HepG2 (cell line): ENCODE results near the gene ETNK1. TPM values are rescaled to one million over a fixed set of nuclear protein-coding genes. Genes with fewer than 3 reads are reported as not detected.

Experiments used
- ATAC-seq: fragments of 200-7000 bp; cut with Tn5 transposase; 3 replicates; pipeline ENCODE4 v1.9.1; 2020; ENCODE audit warnings: mild to moderate bottlenecking, moderate library complexity
- BruUV-seq: library from RNA; stranded (reverse); fragments of 400-500 nt; replicated peaks from 2 replicates; lab custom pipeline; 2021; lab: Mats Ljungman, UMichigan
- CTCF ChIA-PET: fragments of 300-600 bp; formaldehyde crosslinking; extraction: SDS; loops from one replicate; lab custom pipeline; 2021; ENCODE audit warnings: low total read pairs, inconsistent platforms, low intra/inter-chr PET ratio; lab: Yijun Ruan, JAX
- POLR2A ChIA-PET: fragments of 350-600 bp; sonication (Branson Sonifier 250); formaldehyde crosslinking; loops from one replicate; lab custom pipeline; 2020; ENCODE audit warnings: antibody characterized with exemption, inconsistent platforms; lab: Yijun Ruan, JAX
- DNase-seq: peaks from one replicate; pipeline ENCODE4 v3.0.0-alpha.2; 2015; ENCODE audit warnings: low spot score
- FAIRE-seq: peaks from 3 replicates; lab custom pipeline; 2011; peaks lifted over from hg19 to GRCh38; lab: Jason Lieb, UNC
- H2AFZ ChIP-seq: one replicate; pipeline ENCODE4 v1.6.1; 2011; ENCODE audit warnings: low read length, inconsistent platforms
- H3K27ac ChIP-seq: fragments of 300-600 bp; 3 replicates; pipeline ENCODE4 v1.8.0; 2011; ENCODE audit warnings: mixed run types, mild to moderate bottlenecking, mixed read lengths, low read length, inconsistent platforms; ENCODE audit not compliant: insufficient read depth; ENCODE audit errors: extremely low read length
- H3K27me3 ChIP-seq, 2 experiments: fragments of 200-600 bp in 1 of 2; 2 replicates in 1 of 2; 3 replicates in 1 of 2; pipeline versions ENCODE4 v1.6.0 to v1.8.0; 2011; ENCODE audit warnings: low read length in 2 of 2, mild to moderate bottlenecking in 2 of 2, moderate library complexity in 2 of 2, inconsistent platforms in 1 of 2; ENCODE audit not compliant: insufficient read depth in 2 of 2, control insufficient read depth in 1 of 2
- H3K36me3 ChIP-seq, 2 experiments: fragments of 200-600 bp in 1 of 2; replicated peaks in 1 of 2; 2 replicates in 1 of 2; 3 replicates in 1 of 2; pipeline versions ENCODE4 v1.5.1 to v1.8.0; 2011; ENCODE audit warnings: low read length in 2 of 2, inconsistent platforms in 1 of 2; ENCODE audit not compliant: insufficient read depth in 2 of 2, control insufficient read depth in 1 of 2
- H3K4me1 ChIP-seq: 2 replicates; pipeline ENCODE4 v1.5.1; 2012; ENCODE audit warnings: low read length, inconsistent platforms; ENCODE audit not compliant: insufficient read depth
- H3K4me2 ChIP-seq: 2 replicates; pipeline ENCODE4 v1.6.0; 2011; ENCODE audit warnings: low read depth, low read length, inconsistent platforms
- H3K4me3 ChIP-seq, 3 experiments: fragments of 200-600 bp in 1 of 3; sonication (generic), shearing (Covaris generic) in 1 of 3; replicated peaks in 1 of 3; 2 replicates each; pipeline ENCODE4 v1.5.1; 2011 to 2016; ENCODE audit warnings: low read length in 3 of 3, inconsistent platforms in 2 of 3, low read depth in 2 of 3, mild to moderate bottlenecking in 2 of 3, control low read depth in 1 of 3, mixed read lengths in 1 of 3; ENCODE audit not compliant: insufficient read depth in 1 of 3
- H3K79me2 ChIP-seq: one replicate; pipeline ENCODE4 v1.6.1; 2011; ENCODE audit warnings: low read length, inconsistent platforms; ENCODE audit not compliant: insufficient read depth
- H3K9ac ChIP-seq: 2 replicates; pipeline ENCODE4 v1.6.0; 2011; ENCODE audit warnings: mild to moderate bottlenecking, low read depth, low read length, inconsistent platforms; ENCODE audit not compliant: insufficient read depth
- H3K9me3 ChIP-seq: 2 replicates; pipeline ENCODE4 v1.5.1; 2012; ENCODE audit warnings: mild to moderate bottlenecking, low read length
- H4K20me1 ChIP-seq: 2 replicates; pipeline ENCODE4 v1.6.0; 2011; ENCODE audit warnings: inconsistent platforms, mild to moderate bottlenecking, low read length, moderate library complexity; ENCODE audit not compliant: insufficient read depth
- CBX5 ChIP-seq: sonication (generic); formaldehyde crosslinking; IDR thresholded peaks from 2 replicates; pipeline ENCODE4 v1.4.0; 2020; ENCODE audit warnings: missing genetic modification reagents, borderline replicate concordance
- MAFF ChIP-seq: IDR thresholded peaks from 2 replicates; pipeline ENCODE4 v1.6.1; 2011; ENCODE audit warnings: low read depth, low read length, improper control_type of control experiment
- MAFK ChIP-seq, 2 experiments: IDR thresholded peaks in 1 of 2; conservative IDR thresholded peaks in 1 of 2; 2 replicates each; pipeline ENCODE4 v1.6.1; 2011; ENCODE audit warnings: improper control_type of control experiment in 2 of 2, low read length in 2 of 2
- NCOA2 ChIP-seq: sonication (generic); formaldehyde crosslinking; IDR thresholded peaks from 2 replicates; pipeline ENCODE4 v1.8.0; 2022; ENCODE audit warnings: inconsistent platforms
- NCOA5 ChIP-seq: sonication (generic); formaldehyde crosslinking; IDR thresholded peaks from 2 replicates; pipeline ENCODE4 v1.4.0; 2020; ENCODE audit warnings: missing genetic modification reagents
- NR2F1 ChIP-seq, 2 experiments: fragments of 450-650 bp in 1 of 2; formaldehyde crosslinking in 1 of 2; IDR thresholded peaks; 2 replicates each; pipeline versions ENCODE4 v1.5.0 to v1.6.1; 2016 to 2020; ENCODE audit warnings: mild to moderate bottlenecking in 1 of 2, missing compliant biosample characterization in 1 of 2, missing genetic modification reagents in 1 of 2, moderate library complexity in 1 of 2
- SP1 ChIP-seq, 2 experiments: fragments of 450-650 bp in 1 of 2; sonication (generic) in 1 of 2; formaldehyde crosslinking in 1 of 2; IDR thresholded peaks; 2 replicates each; pipeline versions ENCODE4 v1.4.0 to v1.6.1; 2016 to 2020; ENCODE audit warnings: missing genetic modification reagents in 1 of 2
- YEATS2 ChIP-seq: sonication (generic); formaldehyde crosslinking; IDR thresholded peaks from 2 replicates; pipeline ENCODE4 v1.4.0; 2020; ENCODE audit warnings: missing genetic modification reagents, borderline replicate concordance
- ZFAT ChIP-seq: sonication (generic); formaldehyde crosslinking; conservative IDR thresholded peaks from 2 replicates; pipeline ENCODE4 v1.8.1; 2023; ENCODE audit warnings: missing genetic modification reagents, inconsistent platforms
- ZNF207 ChIP-seq: fragments of 450-650 bp; IDR thresholded peaks from 2 replicates; pipeline ENCODE4 v1.6.1; 2016; ENCODE audit warnings: antibody characterized with exemption, borderline replicate concordance
- ZNF256 ChIP-seq: sonication (generic); formaldehyde crosslinking; conservative IDR thresholded peaks from 2 replicates; pipeline ENCODE4 v1.4.0; 2020; ENCODE audit warnings: missing genetic modification reagents
- WGBS: methylation state at CpG from one replicate; pipeline ENCODE4 v1.1.6; 2017; ENCODE audit warnings: low lambda C conversion rate; 5-methylcytosine and 5-hydroxymethylcytosine counted together
- in situ Hi-C: cut with HindIII; loops from 2 replicates; pipeline ENCODE4 v1.10.0; 2017; ENCODE audit warnings: low pct_unique_long_range_greater_than_20kb; ENCODE audit not compliant: extremely low pct_ligation_motif_present
- intact Hi-C: fragments of 100-400 bp; cut with micrococcal nuclease; formaldehyde crosslinking; loops from one replicate; pipeline ENCODE4 v1.10.0; 2022; ENCODE audit not compliant: unreplicated experiment
- polyA plus RNA-seq, 8 experiments: library from polyadenylated mRNA; depleted of rRNA in 3 of 8; stranded (reverse) in 7 of 8; unstranded in 1 of 8; fragments of >200 nt; fragmentation: Illumina TruSeq in 4 of 8; extraction: Trizol in 4 of 8; gene quantifications; 2 replicates each; pipeline versions ENCODE4 v1.2.1 to v1.2.3, GENCODE V29; 2011 to 2016; ENCODE audit warnings: low read depth in 4 of 8, missing spikeins in 1 of 8, mixed read lengths in 1 of 8; ENCODE audit not compliant: insufficient read depth in 1 of 8
- total RNA-seq, 5 experiments: library from RNA; depleted of rRNA; stranded (reverse); fragments of >200 nt; fragmentation: Illumina TruSeq; extraction: Trizol; gene quantifications; 2 replicates each; pipeline ENCODE4 v1.2.3, GENCODE V29; 2016; ENCODE audit warnings: low read depth in 1 of 5
- TF ChIP-seq, protein P1 (sequence below): sonication (generic); formaldehyde crosslinking; IDR thresholded peaks from 2 replicates; pipeline ENCODE4 v1.4.0; 2020; ENCODE audit warnings: missing genetic modification reagents, mild to moderate bottlenecking, borderline replicate concordance
- TF ChIP-seq, protein P2 (sequence below): sonication (generic); formaldehyde crosslinking; IDR thresholded peaks from 2 replicates; pipeline ENCODE4 v1.4.0; 2020; ENCODE audit warnings: missing genetic modification reagents, borderline replicate concordance
- TF ChIP-seq, protein P3 (sequence below): sonication (generic); formaldehyde crosslinking; IDR thresholded peaks from 2 replicates; pipeline ENCODE4 v1.5.0; 2020; ENCODE audit warnings: mild to moderate bottlenecking, missing genetic modification reagents

The ETNK1 gene
- total and polyA plus RNA-seq, 2 of the 13 experiments (the other 11 are each of a cell fraction or from before 2014, with no cell fraction given), result 14.4 to 55.7 TPM

DNA sequence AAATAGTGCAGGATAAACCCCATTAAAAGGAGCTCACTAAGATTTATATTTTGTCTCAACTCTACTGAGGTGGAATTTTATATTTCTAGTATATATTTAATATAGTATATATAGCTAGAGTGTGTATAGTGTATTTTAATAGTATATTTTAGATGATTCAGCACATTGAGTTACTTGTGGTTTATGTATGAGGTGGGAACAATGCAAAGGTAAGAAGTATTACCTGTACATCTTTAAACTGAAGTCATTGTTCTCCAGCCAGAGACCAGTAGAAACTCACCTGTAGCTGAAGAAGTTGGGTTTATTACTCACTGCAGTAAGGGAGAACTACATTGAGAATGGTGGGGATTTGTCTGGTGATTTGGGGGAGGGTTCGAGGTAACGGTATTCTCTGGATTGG is 15.9 kb downstream of the ETNK1 start:
- Histone ChIP-seq H3K27ac (no peak overlapping the region), H3K9ac (no peak overlapping the region), H3K4me2 (no peak overlapping the region), H3K4me3 (no peak overlapping the region), H3K27me3 (no peaks in the 10 kb centered on the region), H4K20me1 (peaks cover 3% of the 10 kb centered on the region), H3K9me3 (no peaks in the 10 kb centered on the region), H3K79me2 (peaks cover 44% of the 10 kb centered on the region), H2AFZ (no peak overlapping the region), H3K36me3 (peaks cover 3 to 5% of the 10 kb centered on the region in 2 experiments; a peak in 3 of 5 replicates), H3K4me1 (no peaks in the 10 kb centered on the region)
- ChIA-PET CTCF (no interaction called here), POLR2A (interaction anchor here (2.3 kb wide), 1 partner anchor 16 kb away, joined by 8 read pairs; the partner anchor contains the start of gene ETNK1)
- intact Hi-C loops, result no loop called here
- in situ Hi-C loops, result no loop called here
- DNase-seq (no peak), FAIRE-seq (no peak), ATAC-seq (no peak)
- WGBS, result 100% methylated on average over 2 of the region's 2 CpGs
- BruUV-seq, result no TSS peak
- TF ChIP-seq, protein P1, sequence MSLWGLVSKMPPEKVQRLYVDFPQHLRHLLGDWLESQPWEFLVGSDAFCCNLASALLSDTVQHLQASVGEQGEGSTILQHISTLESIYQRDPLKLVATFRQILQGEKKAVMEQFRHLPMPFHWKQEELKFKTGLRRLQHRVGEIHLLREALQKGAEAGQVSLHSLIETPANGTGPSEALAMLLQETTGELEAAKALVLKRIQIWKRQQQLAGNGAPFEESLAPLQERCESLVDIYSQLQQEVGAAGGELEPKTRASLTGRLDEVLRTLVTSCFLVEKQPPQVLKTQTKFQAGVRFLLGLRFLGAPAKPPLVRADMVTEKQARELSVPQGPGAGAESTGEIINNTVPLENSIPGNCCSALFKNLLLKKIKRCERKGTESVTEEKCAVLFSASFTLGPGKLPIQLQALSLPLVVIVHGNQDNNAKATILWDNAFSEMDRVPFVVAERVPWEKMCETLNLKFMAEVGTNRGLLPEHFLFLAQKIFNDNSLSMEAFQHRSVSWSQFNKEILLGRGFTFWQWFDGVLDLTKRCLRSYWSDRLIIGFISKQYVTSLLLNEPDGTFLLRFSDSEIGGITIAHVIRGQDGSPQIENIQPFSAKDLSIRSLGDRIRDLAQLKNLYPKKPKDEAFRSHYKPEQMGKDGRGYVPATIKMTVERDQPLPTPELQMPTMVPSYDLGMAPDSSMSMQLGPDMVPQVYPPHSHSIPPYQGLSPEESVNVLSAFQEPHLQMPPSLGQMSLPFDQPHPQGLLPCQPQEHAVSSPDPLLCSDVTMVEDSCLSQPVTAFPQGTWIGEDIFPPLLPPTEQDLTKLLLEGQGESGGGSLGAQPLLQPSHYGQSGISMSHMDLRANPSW (CRISPR knock-in tag), result no peak
- TF ChIP-seq YEATS2 (no peak), SP1 (IDR thresholded peaks at IDR 0.05) (no peak), SP1 (CRISPR knock-in tag; IDR thresholded peaks at IDR 0.05) (no peak), MAFF (peak; percentile 52), NCOA5 (CRISPR knock-in tag) (no peak), CBX5 (no peak), NR2F1 (CRISPR knock-in tag; IDR thresholded peaks at IDR 0.05) (no peak), ZNF207 (no peak), ZNF256 (CRISPR knock-in tag) (no peak), NCOA2 (CRISPR knock-in tag) (no peak), MAFK (conservative IDR thresholded peaks at IDR 0.05 in 1 of 2, IDR thresholded peaks at IDR 0.05 in 1 of 2; ENCODE audit: low read length in 2 of 2) (peak; percentile 32 to 76; a peak in 3 of 4 replicates), ZFAT (CRISPR knock-in tag) (no peak)
- TF ChIP-seq, protein P2, sequence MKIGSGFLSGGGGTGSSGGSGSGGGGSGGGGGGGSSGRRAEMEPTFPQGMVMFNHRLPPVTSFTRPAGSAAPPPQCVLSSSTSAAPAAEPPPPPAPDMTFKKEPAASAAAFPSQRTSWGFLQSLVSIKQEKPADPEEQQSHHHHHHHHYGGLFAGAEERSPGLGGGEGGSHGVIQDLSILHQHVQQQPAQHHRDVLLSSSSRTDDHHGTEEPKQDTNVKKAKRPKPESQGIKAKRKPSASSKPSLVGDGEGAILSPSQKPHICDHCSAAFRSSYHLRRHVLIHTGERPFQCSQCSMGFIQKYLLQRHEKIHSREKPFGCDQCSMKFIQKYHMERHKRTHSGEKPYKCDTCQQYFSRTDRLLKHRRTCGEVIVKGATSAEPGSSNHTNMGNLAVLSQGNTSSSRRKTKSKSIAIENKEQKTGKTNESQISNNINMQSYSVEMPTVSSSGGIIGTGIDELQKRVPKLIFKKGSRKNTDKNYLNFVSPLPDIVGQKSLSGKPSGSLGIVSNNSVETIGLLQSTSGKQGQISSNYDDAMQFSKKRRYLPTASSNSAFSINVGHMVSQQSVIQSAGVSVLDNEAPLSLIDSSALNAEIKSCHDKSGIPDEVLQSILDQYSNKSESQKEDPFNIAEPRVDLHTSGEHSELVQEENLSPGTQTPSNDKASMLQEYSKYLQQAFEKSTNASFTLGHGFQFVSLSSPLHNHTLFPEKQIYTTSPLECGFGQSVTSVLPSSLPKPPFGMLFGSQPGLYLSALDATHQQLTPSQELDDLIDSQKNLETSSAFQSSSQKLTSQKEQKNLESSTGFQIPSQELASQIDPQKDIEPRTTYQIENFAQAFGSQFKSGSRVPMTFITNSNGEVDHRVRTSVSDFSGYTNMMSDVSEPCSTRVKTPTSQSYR, result no peak
- TF ChIP-seq, protein P3, sequence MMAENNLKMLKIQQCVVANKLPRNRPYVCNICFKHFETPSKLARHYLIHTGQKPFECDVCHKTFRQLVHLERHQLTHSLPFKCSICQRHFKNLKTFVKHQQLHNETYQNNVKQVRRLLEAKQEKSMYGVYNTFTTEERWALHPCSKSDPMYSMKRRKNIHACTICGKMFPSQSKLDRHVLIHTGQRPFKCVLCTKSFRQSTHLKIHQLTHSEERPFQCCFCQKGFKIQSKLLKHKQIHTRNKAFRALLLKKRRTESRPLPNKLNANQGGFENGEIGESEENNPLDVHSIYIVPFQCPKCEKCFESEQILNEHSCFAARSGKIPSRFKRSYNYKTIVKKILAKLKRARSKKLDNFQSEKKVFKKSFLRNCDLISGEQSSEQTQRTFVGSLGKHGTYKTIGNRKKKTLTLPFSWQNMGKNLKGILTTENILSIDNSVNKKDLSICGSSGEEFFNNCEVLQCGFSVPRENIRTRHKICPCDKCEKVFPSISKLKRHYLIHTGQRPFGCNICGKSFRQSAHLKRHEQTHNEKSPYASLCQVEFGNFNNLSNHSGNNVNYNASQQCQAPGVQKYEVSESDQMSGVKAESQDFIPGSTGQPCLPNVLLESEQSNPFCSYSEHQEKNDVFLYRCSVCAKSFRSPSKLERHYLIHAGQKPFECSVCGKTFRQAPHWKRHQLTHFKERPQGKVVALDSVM, result no peak
